ENCODE measurements around the gene PPP1R7.

PPP1R7 gene

GRCh38 chr2:241141214-241141770, 9.0 kb upstream of the PPP1R7 start:
- DNase-seq = no peak

- DNase-seq = no peak
Observed at GRCh38 chr2:241142063-241142462, 8.2 kb upstream of the PPP1R7 start.

GRCh38 chr2:241142593-241142992, 7.7 kb upstream of the PPP1R7 start:
- no peak for DNase-seq

GRCh38 chr2:241146286-241146685, 4.0 kb upstream of the PPP1R7 start:
- no peak for DNase-seq

- no peak for DNase-seq
Observed at GRCh38 chr2:241147336-241147735, 2.9 kb upstream of the PPP1R7 start.

GRCh38 chr2:241148239-241148638, 2.0 kb upstream of the PPP1R7 start:
- no peak for DNase-seq

- DNase-seq = peak; percentile 97 to 98
Observed at GRCh38 chr2:241148891-241149674, 1.2 kb upstream of the PPP1R7 start, which contains the start of gene PASK. Gene PASK, minus strand, starts transcription at chr2:241149472. Its CDS starts 6,440 bp downstream, at chr2:241143032.

- DNase-seq = no peak
Observed at GRCh38 chr2:241149675-241149924, 667 bp upstream of the PPP1R7 start.

- DNase-seq = no peak
Observed at GRCh38 chr2:241150660-241151530, 628 bp downstream of the PPP1R7 start.

- DNase-seq = no peak
Observed at GRCh38 chr2:241151934-241152660, 1.8 kb downstream of the PPP1R7 start.

GRCh38 chr2:241153616-241154015, 3.3 kb downstream of the PPP1R7 start:
- no peak for DNase-seq

- no peak for DNase-seq
Observed at GRCh38 chr2:241154915-241155314, 4.6 kb downstream of the PPP1R7 start.

GRCh38 chr2:241155936-241156335, 5.7 kb downstream of the PPP1R7 start:
- no peak for DNase-seq

GRCh38 chr2:241156971-241157441, 6.7 kb downstream of the PPP1R7 start:
- no peak for DNase-seq

- no peak for DNase-seq
Observed at GRCh38 chr2:241157841-241158545, 7.7 kb downstream of the PPP1R7 start.

GRCh38 chr2:241158546-241158900, 8.3 kb downstream of the PPP1R7 start:
- DNase-seq = no peak

- DNase-seq = no peak
Observed at GRCh38 chr2:241159116-241159515, 8.8 kb downstream of the PPP1R7 start.

GRCh38 chr2:241160318-241160717, 10.1 kb downstream of the PPP1R7 start:
- no peak for DNase-seq

GRCh38 chr2:241161646-241162281, 11.5 kb downstream of the PPP1R7 start:
- DNase-seq = no peak

- no peak for DNase-seq
Observed at GRCh38 chr2:241163601-241164118, 13.4 kb downstream of the PPP1R7 start.

GRCh38 chr2:241168366-241168765, 18.1 kb downstream of the PPP1R7 start:
- DNase-seq = no peak

- DNase-seq = no peak
Observed at GRCh38 chr2:241173557-241173956, 23.3 kb downstream of the PPP1R7 start.
